ENCODE results near the gene GJC2. TPM values are rescaled to one million over a fixed set of nuclear protein-coding genes. Genes with fewer than 3 reads are reported as not detected.

GJC2 gene
- total RNA-seq, 1 donor from 2014 or later: 6.0 TPM

GRCh38 chr1:228154670-228155571 is 5.2 kb downstream of the GJC2 start:
- Histone ChIP-seq H3K27ac (no peak overlapping the region), H3K36me3 (peaks cover 1% of the 10 kb centered on the region), H3K4me1 (peaks cover 21% of the 10 kb centered on the region), H3K4me3 (no peak overlapping the region), H3K9me3 (no peaks in the 10 kb centered on the region), H3K27me3 (ENCODE audit: low read depth) (peaks cover 3% of the 10 kb centered on the region)
- intact Hi-C loops (cut with DNase I): no loop called here
- peak; percentile 4 to 21 for ATAC-seq
- no peak for TF ChIP-seq CTCF (IDR thresholded peaks at IDR 0.05)
- peak; percentile 49 for DNase-seq

DNA sequence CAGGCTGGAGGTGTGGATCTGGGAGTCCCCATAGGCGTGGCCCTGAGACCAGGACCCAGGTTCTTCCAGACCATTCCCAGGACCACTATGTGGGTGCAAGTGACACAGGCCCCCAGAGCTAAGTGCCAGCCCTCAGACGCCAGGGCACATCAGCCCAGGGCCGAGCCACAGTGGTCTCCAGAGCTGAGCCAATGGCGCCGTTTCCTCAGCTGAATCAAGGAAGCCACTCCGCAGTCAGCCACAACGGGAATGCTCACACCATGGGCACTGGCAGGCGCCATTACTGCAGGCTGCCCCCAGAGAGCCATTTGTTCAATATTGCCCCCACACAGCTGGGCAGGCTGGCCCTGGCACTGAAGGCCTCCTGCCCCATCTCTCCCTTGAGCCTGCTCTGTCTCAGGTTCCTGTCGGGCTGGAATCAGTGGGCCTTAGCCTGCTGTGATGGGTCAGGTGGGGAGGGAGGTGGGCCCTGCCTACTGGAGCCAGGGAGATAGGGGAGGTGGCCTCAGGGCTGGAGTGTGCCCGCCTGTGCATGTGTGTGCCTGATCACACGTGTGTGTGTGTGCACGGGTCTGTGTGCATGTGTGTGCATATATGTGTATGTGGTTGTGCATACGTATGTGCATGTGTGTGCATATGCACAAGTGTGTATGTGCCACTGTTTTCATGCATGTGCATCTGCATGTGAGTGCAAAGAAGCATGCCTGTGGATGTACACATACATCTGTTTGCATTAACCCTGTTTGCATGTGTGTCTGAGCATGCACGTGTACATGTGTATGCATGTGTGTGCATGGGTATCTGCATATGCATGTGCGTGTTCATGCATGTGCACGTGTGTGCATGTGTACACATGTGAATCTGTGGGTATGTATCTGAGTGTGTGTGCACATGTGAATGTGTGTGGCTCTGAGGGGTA is 6.1 kb downstream of the GJC2 start:
- Histone ChIP-seq H3K4me1 (peaks cover 12% of the 10 kb centered on the region), H3K27me3 (ENCODE audit: low read depth) (peaks cover 10% of the 10 kb centered on the region), H3K4me3 (no peak overlapping the region), H3K36me3 (no peaks in the 10 kb centered on the region), H3K9me3 (no peaks in the 10 kb centered on the region), H3K27ac (no peak overlapping the region)
- ATAC-seq (no peak), DNase-seq (peak; percentile 36)
- intact Hi-C loops (cut with DNase I): no loop called here
- TF ChIP-seq CTCF (IDR thresholded peaks at IDR 0.05): no peak

DNA sequence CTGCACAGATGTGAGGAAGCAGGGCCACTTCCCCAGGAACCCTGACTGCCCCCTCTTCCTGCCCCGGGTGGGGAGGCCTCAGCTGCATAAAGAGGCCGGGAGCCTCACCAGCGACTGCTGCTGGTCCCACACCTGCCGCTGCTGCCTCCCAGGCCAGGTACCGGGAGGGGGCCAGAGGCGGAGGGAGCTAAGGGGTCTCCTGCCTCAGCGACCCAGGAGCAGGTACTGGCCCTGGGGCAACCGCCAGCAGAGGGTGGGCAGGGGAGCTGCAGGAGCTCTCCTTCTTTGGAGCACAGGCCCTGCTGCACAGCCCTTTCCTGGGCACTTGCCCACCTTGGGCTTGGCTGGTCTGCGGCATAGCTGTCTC is 6.8 kb downstream of the GJC2 start:
- Histone ChIP-seq H3K27me3 (ENCODE audit: low read depth) (peaks cover 10% of the 10 kb centered on the region), H3K9me3 (no peaks in the 10 kb centered on the region), H3K36me3 (no peaks in the 10 kb centered on the region), H3K27ac (no peak overlapping the region), H3K4me3 (no peak overlapping the region), H3K4me1 (peaks cover 11% of the 10 kb centered on the region)
- intact Hi-C loops (cut with DNase I): no loop called here
- DNase-seq: peak; percentile 38
- TF ChIP-seq CTCF (IDR thresholded peaks at IDR 0.05): no peak
- ATAC-seq: no peak

GRCh38 chr1:228156941-228157728 is 7.4 kb downstream of the GJC2 start:
- no peak overlapping the region for H3K4me3 ChIP-seq

More at GRCh38 chr1:228156941-228157728, 7.4 kb downstream of the GJC2 start:
- intact Hi-C loops (cut with DNase I): no loop called here
- TF ChIP-seq CTCF (IDR thresholded peaks at IDR 0.05): no peak
- H3K36me3 ChIP-seq: no peaks in the 10 kb centered on the region
- peaks cover 10% of the 10 kb centered on the region for H3K27me3 ChIP-seq (ENCODE audit: low read depth)
- ATAC-seq: no peak
- peaks cover 12% of the 10 kb centered on the region for H3K4me1 ChIP-seq
- H3K9me3 ChIP-seq: no peaks in the 10 kb centered on the region
- DNase-seq: peak; percentile 38
- H3K27ac ChIP-seq: no peak overlapping the region

All from lower lobe of right lung (tissue), 2 donors.